GM23338 (cell line): ENCODE measurements around the gene NCOA1. TPM values are rescaled to one million over a fixed set of nuclear protein-coding genes. Genes with fewer than 3 reads are reported as not detected.

ENCODE experiments used
- ATAC-seq: fragments of 200-7000 bp; cut with Tn5 transposase; 3 replicates; pipeline ENCODE4 v1.9.1; 2020
- DNase-seq: peaks from one replicate; pipeline ENCODE4 v3.0.0-alpha.2; 2015; ENCODE audit warnings: low spot score
- H2AFZ ChIP-seq: fragments of 200-600 bp; sonication (generic); 2 replicates; pipeline ENCODE4 v1.8.0; 2016; ENCODE audit warnings: antibody characterized with exemption, mild to moderate bottlenecking, moderate library complexity
- H3F3A ChIP-seq: fragments of 200-600 bp; sonication (generic); replicated peaks from 2 replicates; pipeline ENCODE4 v1.8.0; 2017; ENCODE audit warnings: antibody characterized with exemption, mixed run types, low read depth
- H3K27ac ChIP-seq: fragments of 200-600 bp; sonication (generic); 2 replicates; pipeline ENCODE4 v1.6.1; 2016; ENCODE audit warnings: low read depth
- H3K27me3 ChIP-seq: fragments of 200-600 bp; sonication (generic); 2 replicates; pipeline ENCODE4 v1.8.0; 2016; ENCODE audit warnings: mild to moderate bottlenecking, mixed run types, moderate library complexity; ENCODE audit not compliant: insufficient read depth
- H3K36me3 ChIP-seq: fragments of 200-600 bp; sonication (generic); 2 replicates; pipeline ENCODE4 v1.8.0; 2016; ENCODE audit warnings: mild to moderate bottlenecking; ENCODE audit not compliant: insufficient read depth
- H3K4me1 ChIP-seq: fragments of 200-600 bp; sonication (generic); 2 replicates; pipeline ENCODE4 v1.8.0; 2016; ENCODE audit warnings: mild to moderate bottlenecking, moderate library complexity; ENCODE audit not compliant: insufficient read depth
- H3K4me2 ChIP-seq: fragments of 200-600 bp; sonication (generic); 2 replicates; pipeline ENCODE4 v1.7.1; 2017; ENCODE audit warnings: mixed run types
- H3K4me3 ChIP-seq: fragments of 200-600 bp; sonication (generic); 2 replicates; pipeline ENCODE4 v1.6.1; 2016; ENCODE audit warnings: mixed run types
- H3K79me2 ChIP-seq: fragments of 200-600 bp; sonication (generic); replicated peaks from 2 replicates; pipeline ENCODE4 v1.8.0; 2017; ENCODE audit warnings: mild to moderate bottlenecking; ENCODE audit not compliant: insufficient read depth
- H3K9me2 ChIP-seq: fragments of 200-600 bp; sonication (generic); 2 replicates; pipeline ENCODE4 v1.8.0; 2017; ENCODE audit not compliant: insufficient read depth
- H4K20me1 ChIP-seq: fragments of 200-600 bp; sonication (generic); replicated peaks from 2 replicates; pipeline ENCODE4 v1.8.0; 2017; ENCODE audit warnings: mild to moderate bottlenecking; ENCODE audit not compliant: insufficient read depth
- H3K27ac Mint-ChIP-seq: 2 replicates; pipeline ENCODE4 v1.8.0; 2020; ENCODE audit warnings: inconsistent platforms, mild to moderate bottlenecking, moderate library complexity, mixed read lengths
- H3K27me3 Mint-ChIP-seq: 3 replicates; pipeline ENCODE4 v1.8.0; 2022; ENCODE audit warnings: low read depth, mild to moderate bottlenecking, moderate library complexity, mixed read lengths, inconsistent platforms; ENCODE audit not compliant: insufficient read depth, poor library complexity
- H3K36me3 Mint-ChIP-seq: 3 replicates; pipeline ENCODE4 v1.8.0; 2021; ENCODE audit warnings: low read depth, mild to moderate bottlenecking, inconsistent platforms, moderate library complexity, mixed read lengths
- H3K4me1 Mint-ChIP-seq: 3 replicates; pipeline ENCODE4 v1.8.0; 2020; ENCODE audit warnings: mild to moderate bottlenecking, inconsistent platforms, mixed read lengths
- H3K4me3 Mint-ChIP-seq: 3 replicates; pipeline ENCODE4 v1.8.0; 2021; ENCODE audit warnings: moderate library complexity, mild to moderate bottlenecking, inconsistent platforms, mixed read lengths
- H3K9me3 Mint-ChIP-seq: 3 replicates; pipeline ENCODE4 v1.8.0; 2020; ENCODE audit warnings: moderate library complexity, mild to moderate bottlenecking, inconsistent platforms, mixed read lengths
- CREB1 ChIP-seq: fragments of 250-450 bp; sonication (Bioruptor Pico); IDR thresholded peaks from 2 replicates; pipeline ENCODE4 v1.5.0; 2020; ENCODE audit warnings: low read depth, mild to moderate bottlenecking, moderate library complexity
- CTCF ChIP-seq, 2 experiments: fragments of 200-600 bp in 1 of 2; sonication (generic) in 1 of 2; conservative IDR thresholded peaks; 2 replicates each; pipeline versions ENCODE4 v1.5.1 to v1.6.1; 2016 to 2017; ENCODE audit warnings: antibody characterized with exemption in 2 of 2, low read depth in 2 of 2, mild to moderate bottlenecking in 2 of 2, moderate library complexity in 1 of 2
- ETS1 ChIP-seq: IDR thresholded peaks from 2 replicates; pipeline ENCODE4 v1.6.1; 2016; ENCODE audit warnings: antibody characterized with exemption
- EZH2 ChIP-seq: fragments of 200-600 bp; sonication (generic); IDR thresholded peaks from one replicate; pipeline ENCODE4 v1.8.0; 2017; ENCODE audit warnings: antibody characterized with exemption, mild to moderate bottlenecking, low read depth; ENCODE audit not compliant: unreplicated experiment
- EZH2phosphoT487 ChIP-seq: fragments of 200-600 bp; sonication (generic); IDR thresholded peaks from one replicate; pipeline ENCODE4 v1.8.1; 2018; ENCODE audit warnings: antibody characterized with exemption; ENCODE audit not compliant: unreplicated experiment
- JUNB ChIP-seq: IDR thresholded peaks from one replicate; pipeline ENCODE4 v1.6.1; 2016; ENCODE audit warnings: antibody characterized with exemption; ENCODE audit not compliant: unreplicated experiment
- NANOG ChIP-seq: IDR thresholded peaks from 2 replicates; pipeline ENCODE4 v1.6.1; 2016; ENCODE audit warnings: antibody characterized with exemption, borderline replicate concordance
- POLR2AphosphoS5 ChIP-seq: IDR thresholded peaks from 2 replicates; pipeline ENCODE4 v1.6.1; 2016; ENCODE audit warnings: antibody characterized with exemption, low read depth
- STAT1 ChIP-seq: IDR thresholded peaks from one replicate; pipeline ENCODE4 v1.6.1; 2016; ENCODE audit warnings: antibody characterized with exemption; ENCODE audit not compliant: unreplicated experiment
- ZNF114 ChIP-seq: fragments of 250-450 bp; sonication (Bioruptor Pico); IDR thresholded peaks from 2 replicates; pipeline ENCODE4 v1.5.0; 2020; ENCODE audit warnings: mild to moderate bottlenecking, moderate library complexity
- ZNF331 ChIP-seq: fragments of 250-450 bp; sonication (Bioruptor Pico); IDR thresholded peaks from 2 replicates; pipeline ENCODE4 v1.5.0; 2020; ENCODE audit warnings: low read depth, mild to moderate bottlenecking, moderate library complexity
- ZNF462 ChIP-seq: fragments of 250-450 bp; sonication (Bioruptor Pico); IDR thresholded peaks from 2 replicates; pipeline ENCODE4 v1.5.0; 2020; ENCODE audit warnings: mild to moderate bottlenecking, moderate library complexity
- polyA plus RNA-seq: library from polyadenylated mRNA; unstranded; fragments of >200 nt; fragmentation: Nextera tagmentation; extraction: Ambion mirVana; gene quantifications from 2 replicates; pipeline ENCODE4 v1.2.1, GENCODE V29; 2016
- total RNA-seq: library from RNA; depleted of rRNA; stranded (reverse); fragments of >200 nt; shearing (Covaris generic); gene quantifications from 2 replicates; pipeline ENCODE4 v1.2.3, GENCODE V29; 2014

Gene NCOA1
- total and polyA plus RNA-seq, 2 experiments from 2014 or later: 7.1 to 15.1 TPM

- H3K9me2 ChIP-seq: peaks cover 8% of the 10 kb centered on the region; the same call in 1 of the 2 replicates
- no peak for DNase-seq
These were observed 18.6 kb upstream of the NCOA1 start for GRCh38 chr2:24472416-24472815.

More at GRCh38 chr2:24472416-24472815, 18.6 kb upstream of the NCOA1 start:
- Mint-ChIP-seq H3K4me1 (peaks cover 9% of the 10 kb centered on the region), H3K4me3 (no peak overlapping the region), H3K9me3 (no peaks in the 10 kb centered on the region), H3K27ac (no peak overlapping the region), H3K27me3 (peaks cover 2% of the 10 kb centered on the region), H3K36me3 (no peaks in the 10 kb centered on the region)
- Histone ChIP-seq H3F3A (no peaks in the 10 kb centered on the region), H3K4me3 (no peak overlapping the region), H4K20me1 (no peaks in the 10 kb centered on the region), H3K27ac (no peak overlapping the region), H3K36me3 (no peaks in the 10 kb centered on the region), H3K79me2 (no peaks in the 10 kb centered on the region), H2AFZ (no peak overlapping the region), H3K4me2 (no peak overlapping the region), H3K27me3 (no peaks in the 10 kb centered on the region), H3K4me1 (peaks cover 1% of the 10 kb centered on the region; the same call in 1 of the 2 replicates)
- ATAC-seq: no peak
- no peak for TF ChIP-seq EZH2phosphoT487
- no peak for TF ChIP-seq ETS1
- TF ChIP-seq ZNF462: no peak
- TF ChIP-seq POLR2AphosphoS5: no peak
- TF ChIP-seq ZNF114 (CRISPR knock-in tag): no peak
- no peak for TF ChIP-seq EZH2
- no peak for TF ChIP-seq JUNB
- no peak for TF ChIP-seq CTCF (conservative IDR thresholded peaks at IDR 0.05; ENCODE audit: low read depth in 2 of 2)
- TF ChIP-seq NANOG: no peak
- no peak for TF ChIP-seq ZNF331 (CRISPR knock-in tag)
- TF ChIP-seq CREB1 (CRISPR knock-in tag): no peak
- TF ChIP-seq STAT1: no peak
